ENCODE data around the gene CENPM.

DNA sequence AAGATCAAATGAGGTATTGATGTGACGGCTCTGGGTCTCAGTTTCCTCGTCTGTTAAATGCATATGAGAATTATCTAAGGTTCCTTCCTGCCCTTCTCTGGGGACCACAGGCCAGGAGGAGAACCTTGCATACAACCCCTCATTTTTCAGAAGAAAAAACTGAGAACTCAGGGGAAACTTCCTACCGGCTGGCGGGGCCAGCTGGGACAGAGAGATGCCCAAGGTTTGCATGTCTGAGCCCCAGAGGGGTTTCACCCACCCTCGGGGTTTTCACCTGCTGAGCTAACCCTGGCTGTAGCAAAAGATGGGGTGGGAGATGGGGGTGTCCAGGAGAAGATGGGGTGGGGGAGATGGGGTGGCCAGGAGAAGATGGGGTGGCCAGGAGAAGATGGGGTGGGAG, 24.6 kb downstream of the CENPM start:
- no peak for TF ChIP-seq EZH2 (IDR thresholded peaks at IDR 0.05; ENCODE audit: low read length)
- TF ChIP-seq, protein P1, sequence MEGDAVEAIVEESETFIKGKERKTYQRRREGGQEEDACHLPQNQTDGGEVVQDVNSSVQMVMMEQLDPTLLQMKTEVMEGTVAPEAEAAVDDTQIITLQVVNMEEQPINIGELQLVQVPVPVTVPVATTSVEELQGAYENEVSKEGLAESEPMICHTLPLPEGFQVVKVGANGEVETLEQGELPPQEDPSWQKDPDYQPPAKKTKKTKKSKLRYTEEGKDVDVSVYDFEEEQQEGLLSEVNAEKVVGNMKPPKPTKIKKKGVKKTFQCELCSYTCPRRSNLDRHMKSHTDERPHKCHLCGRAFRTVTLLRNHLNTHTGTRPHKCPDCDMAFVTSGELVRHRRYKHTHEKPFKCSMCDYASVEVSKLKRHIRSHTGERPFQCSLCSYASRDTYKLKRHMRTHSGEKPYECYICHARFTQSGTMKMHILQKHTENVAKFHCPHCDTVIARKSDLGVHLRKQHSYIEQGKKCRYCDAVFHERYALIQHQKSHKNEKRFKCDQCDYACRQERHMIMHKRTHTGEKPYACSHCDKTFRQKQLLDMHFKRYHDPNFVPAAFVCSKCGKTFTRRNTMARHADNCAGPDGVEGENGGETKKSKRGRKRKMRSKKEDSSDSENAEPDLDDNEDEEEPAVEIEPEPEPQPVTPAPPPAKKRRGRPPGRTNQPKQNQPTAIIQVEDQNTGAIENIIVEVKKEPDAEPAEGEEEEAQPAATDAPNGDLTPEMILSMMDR (optimal IDR thresholded peaks at IDR 0.05 in 1 of 3, IDR thresholded peaks at IDR 0.05 in 1 of 3, conservative IDR thresholded peaks at IDR 0.05 in 1 of 3; ENCODE audit: extremely low read depth in 1 of 3, insufficient read depth in 2 of 3, low read length in 3 of 3) = no peak
